A204.1 (cell line): ENCODE data around the gene SLC7A6OS.

Experiments used
- FAIRE-seq: peaks from 2 replicates; lab custom pipeline; 2012; peaks lifted over from hg19 to GRCh38; lab: Jason Lieb, UNC

Gene SLC7A6OS

DNA sequence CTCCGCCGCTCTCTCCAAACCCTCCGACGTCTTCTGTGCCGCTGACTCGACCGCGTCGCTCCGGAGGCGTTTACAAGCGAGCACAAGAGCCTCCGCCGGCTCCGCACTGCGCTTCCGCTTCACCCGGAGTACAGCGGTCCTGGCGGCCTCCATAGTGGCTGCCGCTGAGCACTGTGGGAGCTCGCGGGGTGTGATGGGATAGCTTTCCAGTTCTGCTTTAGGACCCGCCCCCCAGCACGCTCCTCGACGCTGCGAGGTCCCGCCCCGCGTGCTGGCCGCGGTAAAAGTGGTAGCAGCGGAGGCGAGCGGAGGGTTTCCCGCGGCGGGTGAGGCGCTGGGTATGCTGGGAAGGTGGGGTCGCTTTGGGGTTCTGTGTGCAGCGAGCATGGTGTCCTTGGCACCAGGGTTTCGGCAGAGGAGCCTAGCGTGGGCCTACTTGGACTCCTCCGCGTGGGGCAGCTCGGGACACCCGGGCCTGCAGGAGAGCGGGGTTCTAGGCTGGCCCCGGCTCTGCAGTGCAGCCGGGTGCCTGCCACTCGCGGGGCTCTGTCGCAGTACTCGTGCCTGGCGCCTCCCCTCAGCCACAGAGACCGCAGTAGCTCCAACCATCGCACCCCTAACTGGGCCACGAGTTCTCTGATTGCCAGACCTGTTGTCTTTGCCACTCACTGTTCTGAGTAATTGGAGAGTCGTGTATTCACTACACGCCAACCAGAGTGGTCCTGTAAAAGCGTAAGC, at the start of gene SLC7A6OS, which contains the start of gene PRMT7:
TSS of gene SLC7A6OS (minus strand) at position 173 of the 738 bp plus-strand sequence. CDS start at position 153, 20 bp downstream.
TSS of gene PRMT7 (plus strand) at position 246 of the 738 bp plus-strand sequence. CDS start 4,961 bp downstream, outside the sequence.
- FAIRE-seq = peak; percentile 44

DNA sequence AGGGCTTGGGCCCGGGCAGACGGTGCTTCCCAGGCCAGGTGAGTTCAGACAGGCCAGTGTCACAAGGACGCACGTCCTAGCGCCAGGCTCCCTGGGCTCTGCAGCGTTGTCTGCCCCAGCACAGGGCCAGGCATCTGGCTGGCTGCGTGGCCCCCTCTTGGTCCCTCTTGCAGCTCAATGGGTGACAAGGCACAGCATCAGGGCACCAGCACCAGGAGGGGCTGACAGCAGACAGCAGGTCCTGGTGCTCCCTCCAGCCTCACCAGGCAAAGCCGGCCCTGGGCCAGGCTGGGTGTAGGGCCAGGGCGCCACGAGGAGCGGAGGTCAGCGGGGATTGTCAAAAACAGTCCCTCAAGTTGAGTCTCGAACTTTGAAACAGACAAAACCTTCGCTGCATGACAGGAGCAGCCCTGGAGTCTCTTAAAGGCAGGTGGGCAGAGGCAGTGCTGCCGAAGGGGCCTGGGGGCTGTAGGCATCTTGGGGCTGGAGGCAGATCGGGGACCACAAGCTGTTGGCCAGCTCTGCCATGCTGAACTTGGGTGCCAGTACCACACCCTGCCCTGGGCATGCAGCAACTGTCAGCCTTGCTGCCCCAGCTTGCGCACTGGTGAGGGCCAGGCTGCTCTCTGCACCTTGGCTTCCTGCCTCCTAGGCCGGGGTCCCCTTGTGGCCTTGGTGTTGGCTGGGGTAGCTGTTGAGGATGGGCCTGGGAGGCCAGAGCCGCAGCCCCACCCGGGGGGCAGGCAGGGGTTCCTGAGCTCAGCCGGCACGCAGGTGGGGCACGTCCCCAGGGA, 48.8 kb upstream of the SLC7A6OS start:
- FAIRE-seq = no peak

GRCh38 chr16:68358951-68359350, 48.2 kb upstream of the SLC7A6OS start:
- FAIRE-seq = no peak

DNA sequence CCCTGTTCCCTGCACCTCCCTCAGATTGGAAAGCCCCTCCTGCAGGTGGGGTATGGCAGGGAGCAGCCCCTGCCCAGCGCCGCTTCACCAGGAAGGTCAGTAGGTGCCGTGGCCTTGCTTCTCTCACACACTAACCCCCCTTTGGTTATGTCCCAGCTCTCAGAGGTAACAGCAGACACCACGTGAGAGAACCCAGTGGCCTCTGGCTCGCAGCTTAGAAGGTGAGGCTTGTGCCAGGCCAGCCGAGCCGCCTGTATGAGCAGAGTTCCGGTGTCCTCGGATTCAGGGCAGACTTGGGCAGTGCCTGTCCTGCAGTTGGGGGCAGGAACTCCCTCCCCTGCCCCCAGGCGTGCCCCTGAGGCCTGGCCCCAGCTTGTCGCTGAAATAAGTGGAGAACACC, 47.2 kb upstream of the SLC7A6OS start:
- no peak for FAIRE-seq

DNA sequence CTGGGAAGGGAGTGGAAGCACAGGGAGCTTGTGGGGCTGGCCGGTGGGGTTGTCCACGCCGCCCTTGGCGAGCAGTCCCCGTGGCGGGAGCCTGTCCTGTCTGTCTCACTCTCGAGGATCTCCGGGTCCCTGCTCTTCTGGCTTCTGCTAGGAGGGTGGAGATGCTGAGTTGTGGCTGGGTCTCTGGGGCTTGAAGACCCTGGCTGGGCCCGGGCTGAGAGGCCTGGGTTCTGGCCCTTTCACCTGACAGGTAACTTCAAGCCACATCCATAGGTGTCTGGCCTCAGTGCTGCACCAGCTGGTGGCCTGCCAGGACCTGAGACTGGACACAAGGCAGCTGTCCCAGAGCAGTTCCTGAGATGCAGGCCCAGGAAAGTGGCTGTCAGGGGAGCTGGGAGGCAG, 46.8 kb upstream of the SLC7A6OS start:
- FAIRE-seq = no peak

- FAIRE-seq = no peak
These were observed 46.2 kb upstream of the SLC7A6OS start for GRCh38 chr16:68356919-68357286.

DNA sequence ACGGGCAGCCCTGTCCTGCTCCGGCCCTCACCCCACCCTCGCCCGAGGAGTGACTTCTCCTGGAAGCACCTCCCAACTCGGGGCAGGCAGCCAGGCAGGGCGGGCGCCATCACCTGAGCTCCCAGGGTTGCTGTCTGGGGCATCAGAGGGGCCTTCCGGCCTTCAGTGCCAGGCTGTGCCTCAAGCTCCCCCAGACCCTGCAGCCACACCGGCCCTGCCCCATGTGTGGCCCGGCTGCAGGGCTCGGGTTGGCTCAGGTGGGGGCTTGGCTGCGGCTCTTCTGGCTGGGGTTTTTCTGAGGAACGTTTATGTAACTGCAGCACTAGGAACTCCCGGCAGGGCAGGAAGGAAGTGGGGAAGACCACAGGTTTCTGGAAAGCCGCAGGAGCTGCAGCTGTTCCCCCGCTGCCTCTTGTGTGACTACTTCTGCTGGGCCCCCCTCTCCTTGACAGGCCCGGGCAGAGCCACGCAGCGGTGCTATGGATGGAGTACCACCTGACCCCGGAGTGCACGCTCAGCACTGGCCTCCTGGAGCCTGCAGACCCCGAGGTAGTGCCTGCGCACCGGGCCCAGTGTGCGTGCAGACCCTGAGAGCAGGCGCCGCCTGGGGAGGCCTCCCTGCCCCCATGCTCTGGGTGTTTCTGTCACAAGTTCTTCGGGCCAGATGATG, 45.6 kb upstream of the SLC7A6OS start:
- no peak for FAIRE-seq

DNA sequence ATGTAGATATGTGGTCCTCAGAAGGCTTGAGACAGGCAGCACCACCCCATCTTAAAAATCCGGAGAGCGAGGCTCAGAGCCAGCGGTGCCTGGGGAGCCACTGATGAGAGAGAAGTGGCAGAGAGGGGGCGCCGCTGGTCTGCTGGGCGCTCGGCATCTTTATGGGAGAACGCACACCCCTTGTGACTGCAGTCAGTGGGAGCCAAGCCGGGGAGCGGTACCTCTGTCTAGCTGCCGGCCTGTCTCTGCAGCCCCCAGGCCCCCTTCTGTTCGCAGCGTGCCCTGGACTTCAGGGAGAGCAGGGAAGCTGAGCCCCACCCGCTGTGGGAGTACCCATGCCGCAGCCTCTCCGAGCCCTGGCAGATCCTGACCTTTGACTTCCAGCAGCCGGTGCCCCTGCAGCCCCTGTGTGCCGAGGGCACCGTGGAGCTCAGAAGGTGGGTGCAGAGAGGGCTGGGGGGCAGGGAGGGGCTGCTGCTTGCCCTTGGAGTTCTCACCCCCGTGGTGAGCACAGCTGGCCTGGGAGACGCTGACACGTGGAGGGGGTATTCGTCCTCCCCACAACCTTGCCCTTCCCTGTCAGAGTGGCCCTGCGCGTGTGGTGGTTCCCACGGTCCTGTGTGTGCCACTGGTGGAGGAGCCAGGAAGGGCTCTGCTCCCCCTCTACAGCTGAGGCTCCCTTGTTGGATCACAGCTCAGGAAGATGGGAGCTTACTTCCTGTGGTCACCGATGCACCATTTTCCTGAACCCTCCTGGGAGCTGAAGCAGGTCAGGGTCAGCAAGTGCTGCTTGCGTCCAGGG, 44.9 kb upstream of the SLC7A6OS start:
- no peak for FAIRE-seq

DNA sequence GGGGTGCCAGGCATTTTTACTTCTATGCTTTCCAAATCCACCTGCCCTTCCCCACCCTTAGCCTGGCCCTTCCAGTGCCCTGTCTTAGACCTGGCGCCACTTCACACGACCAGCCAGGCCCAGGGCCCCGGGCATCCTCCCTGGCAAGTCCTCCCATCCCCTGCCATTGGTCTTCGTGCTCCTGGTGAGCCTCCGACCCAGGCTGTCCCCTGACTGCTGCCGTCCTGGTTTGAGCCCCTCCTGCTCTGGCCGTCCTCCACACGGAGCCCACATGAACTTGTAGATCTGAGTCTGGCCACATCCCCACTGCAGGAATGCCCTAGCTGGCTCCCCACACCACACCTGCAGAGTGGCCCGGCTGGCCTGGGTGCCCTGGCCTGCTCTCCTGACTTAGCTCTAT, 44.1 kb upstream of the SLC7A6OS start:
- FAIRE-seq = no peak

GRCh38 chr16:68353366-68353765, 42.6 kb upstream of the SLC7A6OS start:
- no peak for FAIRE-seq

DNA sequence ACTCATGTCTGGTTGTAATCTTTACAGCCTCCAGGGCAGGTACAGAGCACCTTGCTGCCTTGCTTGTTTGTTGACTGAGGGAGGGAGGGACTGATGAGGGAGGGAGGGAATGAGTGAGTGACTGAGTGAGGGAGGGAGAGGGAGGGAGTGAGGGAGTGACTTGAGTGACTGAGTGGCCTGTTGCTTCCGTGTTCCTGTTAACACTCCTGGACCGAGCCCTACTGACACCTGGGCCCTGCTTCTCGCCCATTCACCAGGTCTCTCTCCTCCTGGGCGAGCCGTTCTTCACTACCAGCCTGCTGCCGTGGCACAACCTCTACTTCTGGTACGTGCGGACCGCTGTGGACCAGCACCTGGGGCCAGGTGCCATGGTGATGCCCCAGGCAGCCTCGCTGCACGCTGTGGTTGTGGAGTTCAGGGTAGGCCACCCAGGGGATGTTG, 41.3 kb upstream of the SLC7A6OS start:
- no peak for FAIRE-seq

GRCh38 chr16:68351463-68351862, 40.7 kb upstream of the SLC7A6OS start:
- FAIRE-seq = no peak

- FAIRE-seq = no peak
These were observed 40.1 kb upstream of the SLC7A6OS start for GRCh38 chr16:68350813-68351350.

DNA sequence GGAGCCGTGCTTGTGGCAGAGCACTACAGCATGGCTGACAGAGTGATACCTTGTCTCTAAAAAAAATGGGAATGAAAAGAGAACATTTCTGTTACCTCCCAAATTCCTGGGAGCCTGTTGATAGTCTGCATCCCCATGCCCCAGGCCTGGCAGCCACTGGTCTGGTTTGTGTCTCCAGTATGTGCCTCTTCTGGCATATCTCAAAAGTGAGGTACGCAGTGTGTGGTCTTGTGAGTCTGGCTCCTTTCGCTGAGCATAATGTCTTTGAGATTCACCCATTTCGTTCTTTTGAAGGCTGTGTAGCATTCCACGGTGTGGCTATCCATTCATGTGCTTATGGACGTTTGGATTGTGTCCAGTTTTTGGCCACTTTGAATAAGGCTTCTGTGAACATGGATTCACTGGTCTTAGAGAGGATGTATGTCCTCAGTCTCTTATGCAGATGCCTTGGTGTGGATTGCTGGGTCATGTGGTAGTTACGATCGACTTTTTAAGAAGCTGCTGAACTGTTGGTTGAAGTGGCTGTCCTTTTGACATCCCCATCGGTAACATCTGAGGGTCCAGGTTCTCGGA, 39.2 kb upstream of the SLC7A6OS start:
- no peak for FAIRE-seq

DNA sequence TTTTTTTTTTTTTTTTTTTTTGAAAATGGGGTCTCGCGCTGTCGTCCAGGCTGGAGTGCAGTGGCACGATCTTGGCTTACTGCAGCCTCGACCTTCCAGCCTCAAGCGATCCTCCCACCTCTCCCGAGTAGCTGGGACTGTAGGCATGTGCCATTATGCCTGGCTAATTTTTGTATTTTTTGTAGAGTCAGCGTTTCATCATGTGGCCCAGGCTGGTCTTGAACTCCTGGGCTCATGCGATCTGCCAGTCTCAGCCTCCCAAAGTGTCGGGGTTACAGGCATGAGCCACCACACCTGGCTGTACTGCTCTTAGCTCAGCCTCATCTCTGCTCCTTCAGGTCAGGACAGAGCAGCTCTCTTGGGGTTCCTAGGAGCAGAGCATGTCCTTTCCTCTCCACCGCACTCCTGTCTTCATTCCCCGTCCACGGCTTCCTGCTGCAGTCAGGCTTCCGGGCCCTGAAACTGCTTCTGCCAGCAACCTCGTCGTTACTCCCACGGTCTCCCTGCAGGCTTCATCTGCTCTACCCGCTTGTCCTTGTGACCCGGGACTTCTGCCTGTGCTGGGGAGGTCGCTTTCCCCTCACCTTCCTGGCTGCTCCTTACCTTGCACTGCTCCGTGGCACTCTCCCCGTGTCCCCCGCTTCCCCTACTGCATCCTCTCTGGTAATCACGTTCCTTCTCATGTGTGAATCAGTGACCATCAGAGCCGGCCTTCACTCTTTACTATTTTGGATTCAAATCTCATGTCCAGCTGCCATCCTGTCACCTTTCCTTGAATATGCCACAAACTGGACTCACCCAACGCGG, 38.1 kb upstream of the SLC7A6OS start:
- FAIRE-seq = no peak

DNA sequence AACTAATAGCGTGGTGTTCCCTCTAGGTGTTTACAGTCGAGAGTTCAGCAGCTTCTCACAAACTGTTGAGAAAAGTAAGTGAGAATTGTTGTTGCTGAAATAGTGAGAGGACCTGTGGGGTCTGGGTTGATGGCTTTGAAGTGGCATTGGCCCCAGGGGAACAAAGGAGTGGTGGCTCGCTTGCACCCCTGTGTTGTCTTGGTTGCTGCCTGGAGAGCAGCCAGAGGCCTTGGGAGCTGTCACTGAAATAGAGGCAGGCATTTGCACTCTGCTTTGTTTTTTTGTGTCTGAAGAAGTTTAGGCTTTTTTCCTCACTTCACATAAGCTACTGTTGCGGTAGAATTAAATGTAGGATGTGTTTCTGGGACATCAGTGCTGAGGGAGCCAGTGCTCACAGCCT, 36.9 kb upstream of the SLC7A6OS start:
- no peak for FAIRE-seq

GRCh38 chr16:68346892-68347480, 36.2 kb upstream of the SLC7A6OS start:
- no peak for FAIRE-seq

DNA sequence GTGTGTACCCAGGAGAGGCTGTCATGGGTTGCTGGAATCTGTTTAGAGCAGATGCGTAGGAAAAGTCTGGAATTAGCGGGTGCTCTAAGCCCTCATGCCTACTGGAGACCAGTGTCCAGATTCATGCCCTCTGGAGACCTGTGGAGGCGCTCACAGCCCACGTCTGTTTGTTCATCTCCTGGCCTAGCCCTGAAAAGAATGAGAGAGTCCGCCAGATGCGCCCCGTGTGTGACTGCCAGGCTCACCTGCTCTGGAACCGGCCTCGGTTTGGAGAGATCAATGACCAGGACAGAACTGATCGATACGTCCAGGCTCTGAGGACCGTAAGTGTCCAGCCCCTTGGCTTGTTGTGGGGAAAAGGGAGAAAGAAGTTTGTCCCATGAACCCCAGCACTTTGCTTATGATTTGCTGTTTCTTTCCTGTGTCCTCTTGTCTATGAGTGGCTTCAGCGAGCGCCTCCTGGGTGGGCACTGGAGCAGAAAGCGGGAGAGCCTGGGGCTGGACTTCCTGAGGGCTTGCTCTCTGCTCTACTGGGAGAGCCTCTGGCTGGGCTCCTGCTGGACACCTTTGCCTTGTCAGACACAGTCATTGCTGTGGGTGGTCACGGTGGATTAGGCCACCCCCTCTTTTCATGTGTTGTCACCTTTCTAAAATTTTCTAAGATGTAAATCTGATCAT, 35.4 kb upstream of the SLC7A6OS start:
- FAIRE-seq = no peak

DNA sequence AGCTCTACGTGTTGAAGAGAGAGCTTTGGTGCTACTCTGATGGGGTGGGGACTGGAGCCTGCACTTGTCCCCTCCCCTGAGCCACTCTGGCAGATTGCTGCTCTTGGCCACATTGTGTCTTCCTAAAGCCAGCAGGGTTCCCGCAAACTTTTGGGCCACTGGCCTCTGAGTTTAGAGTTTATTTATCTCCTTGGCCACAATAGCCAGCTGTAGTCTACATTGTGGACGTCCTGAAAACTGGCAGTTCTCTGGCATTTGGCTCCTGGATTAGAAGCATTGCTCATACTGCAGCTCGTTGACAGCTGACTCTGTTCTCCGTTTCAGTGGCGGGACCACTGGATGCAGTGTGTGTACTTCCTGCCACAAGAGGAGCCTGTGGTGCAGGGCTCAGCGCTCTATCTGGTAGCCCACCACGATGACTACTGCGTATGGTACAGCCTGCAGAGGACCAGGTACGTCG, 34.6 kb upstream of the SLC7A6OS start:
- no peak for FAIRE-seq
